ENCODE results near the gene UBTD2.

GRCh38 chr5:172267943-172268342, 15.6 kb downstream of the UBTD2 start:
- no peak for TF ChIP-seq CTCF (IDR thresholded peaks at IDR 0.05)
- TF ChIP-seq POLR2A (IDR thresholded peaks at IDR 0.05): no peak

All from heart left ventricle (tissue), 13 donors.